Measurements from ENCODE around the gene AP1G2. TPM values are rescaled to one million over a fixed set of nuclear protein-coding genes. Genes with fewer than 3 reads are reported as not detected.
"Not testable (repeated sequence)": the region's sequence is repeated elsewhere in the genome, so short reads cannot be mapped to it uniquely, and the experiment has no call there.

AP1G2 gene
- total RNA-seq, 1 donor from 2014 or later = 373 TPM

- ChIA-PET CTCF (interaction anchor here (0.6 to 1.4 kb wide), 2 partner anchors 15 to 19 kb away, joined by 3 read pairs; no protein-coding TSS in a partner anchor), POLR2A (no interaction called here)
- peaks cover 12% of the 10 kb centered on the region for H3K27me3 Mint-ChIP-seq
- no peak for ATAC-seq (ENCODE audit: low read depth)
- intact Hi-C loops (cut with micrococcal nuclease) = no loop called here
- no peaks in the 10 kb centered on the region for H3K4me1 Mint-ChIP-seq
- TF ChIP-seq CTCF (IDR thresholded peaks at IDR 0.05) = no peak
- H3K27ac Mint-ChIP-seq = no peak overlapping the region
- no peak overlapping the region for H3K4me3 Mint-ChIP-seq
- DNase-seq = no peak
- H3K9me3 Mint-ChIP-seq = no peaks in the 10 kb centered on the region
- H3K36me3 Mint-ChIP-seq (ENCODE audit: low read depth) = no peaks in the 10 kb centered on the region
These were observed 45.2 kb upstream of the AP1G2 start for GRCh38 chr14:23612802-23613201.

GRCh38 chr14:23612354-23612732 is 44.8 kb upstream of the AP1G2 start:
- no peaks in the 10 kb centered on the region for H3K36me3 Mint-ChIP-seq (ENCODE audit: low read depth)
- DNase-seq = no peak
- CTCF ChIA-PET = interaction anchor here (1.4 kb wide), 1 partner anchor 20 kb away, joined by 3 read pairs; no protein-coding TSS in a partner anchor
- intact Hi-C loops (cut with micrococcal nuclease) = no loop called here
- peaks cover 12% of the 10 kb centered on the region for H3K27me3 Mint-ChIP-seq
- POLR2A ChIA-PET = no interaction called here
- no peak for ATAC-seq (ENCODE audit: low read depth)
- H3K9me3 Mint-ChIP-seq = no peaks in the 10 kb centered on the region
- H3K4me1 Mint-ChIP-seq = no peaks in the 10 kb centered on the region
- no peak overlapping the region for H3K27ac Mint-ChIP-seq
- H3K4me3 Mint-ChIP-seq = no peak overlapping the region
- TF ChIP-seq CTCF (IDR thresholded peaks at IDR 0.05) = no peak

- peaks cover 14% of the 10 kb centered on the region for H3K27me3 Mint-ChIP-seq
- POLR2A ChIA-PET = no interaction called here
- CTCF ChIA-PET = no interaction called here
These were observed 43.3 kb upstream of the AP1G2 start for GRCh38 chr14:23610815-23611289.

GRCh38 chr14:23610090-23610814 is 42.7 kb upstream of the AP1G2 start:
- Mint-ChIP-seq H3K36me3 (ENCODE audit: low read depth) (no peaks in the 10 kb centered on the region), H3K4me1 (no peaks in the 10 kb centered on the region), H3K27me3 (peaks cover 12% of the 10 kb centered on the region), H3K4me3 (no peak overlapping the region), H3K9me3 (no peaks in the 10 kb centered on the region), H3K27ac (no peak overlapping the region)
- ChIA-PET CTCF (no interaction called here), POLR2A (no interaction called here)
- TF ChIP-seq CTCF (IDR thresholded peaks at IDR 0.05) = no peak
- no peak for ATAC-seq (ENCODE audit: low read depth)
- no peak for DNase-seq
- intact Hi-C loops (cut with micrococcal nuclease) = no loop called here

More at GRCh38 chr14:23610815-23611289, 43.3 kb upstream of the AP1G2 start:
- Mint-ChIP-seq H3K27ac (no peak overlapping the region), H3K4me1 (no peaks in the 10 kb centered on the region), H3K9me3 (no peaks in the 10 kb centered on the region), H3K4me3 (no peak overlapping the region), H3K36me3 (ENCODE audit: low read depth) (no peaks in the 10 kb centered on the region)
- TF ChIP-seq CTCF (IDR thresholded peaks at IDR 0.05) = no peak
- ATAC-seq (ENCODE audit: low read depth) = no peak
- DNase-seq = no peak
- intact Hi-C loops (cut with micrococcal nuclease) = no loop called here

- H3K36me3 Mint-ChIP-seq (ENCODE audit: low read depth); CTCF ChIA-PET; H3K4me1 Mint-ChIP-seq; H3K4me3 Mint-ChIP-seq; intact Hi-C loops (cut with micrococcal nuclease); DNase-seq; H3K9me3 Mint-ChIP-seq; ATAC-seq (ENCODE audit: low read depth); POLR2A ChIA-PET; H3K27ac Mint-ChIP-seq: not testable (repeated sequence)
- peaks cover 11% of the 10 kb centered on the region for H3K27me3 Mint-ChIP-seq
These were observed 42.0 kb upstream of the AP1G2 start for GRCh38 chr14:23609411-23610089.
